ENCODE results near the gene SLC36A4. TPM values are rescaled to one million over a fixed set of nuclear protein-coding genes. Genes with fewer than 3 reads are reported as not detected.
"Not testable (repeated sequence)": the region's sequence is repeated elsewhere in the genome, so short reads cannot be mapped to it uniquely, and the experiment has no call there.

The SLC36A4 gene
- total RNA-seq, 2 donors from 2014 or later, result 10.9 to 17.8 TPM

- no peak overlapping the region for H3K27ac ChIP-seq
- peaks cover 6% of the 10 kb centered on the region for H3K4me1 ChIP-seq
- DNase-seq (no peak), ATAC-seq (no peak)
- no peaks in the 10 kb centered on the region for H3K9me3 ChIP-seq
- WGBS, 2 donors, result 83 to 94% methylated on average over 5 of the region's 5 CpGs
- TF ChIP-seq CTCF (IDR thresholded peaks at IDR 0.05) (no peak), POLR2A (IDR thresholded peaks at IDR 0.05) (no peak)
- no peaks in the 10 kb centered on the region for H3K36me3 ChIP-seq (replicated peaks in 1 of 2; ENCODE audit: insufficient read depth in 1 of 2, low read depth in 2 of 2)
- intact Hi-C loops (cut with DNase I), result no loop called here
- H3K4me3 ChIP-seq, result no peak overlapping the region
- no peaks in the 10 kb centered on the region for H3K27me3 ChIP-seq
Measured at GRCh38 chr11:93192163-93192562, 5.6 kb downstream of the SLC36A4 start.

GRCh38 chr11:93189462-93189861 is 8.3 kb downstream of the SLC36A4 start:
- TF ChIP-seq POLR2A (IDR thresholded peaks at IDR 0.05) (no peak), CTCF (IDR thresholded peaks at IDR 0.05) (no peak)
- H3K36me3 ChIP-seq (replicated peaks in 1 of 2; ENCODE audit: insufficient read depth in 1 of 2, low read depth in 2 of 2), result no peaks in the 10 kb centered on the region
- ATAC-seq, result no peak
- DNase-seq, result no peak
- no peak overlapping the region for H3K27ac ChIP-seq
- no peak overlapping the region for H3K4me3 ChIP-seq
- 93 to 98% methylated on average over 1 of the region's 1 CpG for WGBS, 2 donors
- no peaks in the 10 kb centered on the region for H3K4me1 ChIP-seq
- H3K9me3 ChIP-seq, result peaks cover 0 to 5% (median 0%) of the 10 kb centered on the region in 3 donors
- no peaks in the 10 kb centered on the region for H3K27me3 ChIP-seq
- intact Hi-C loops (cut with DNase I), result no loop called here

- no peak for TF ChIP-seq CTCF (IDR thresholded peaks at IDR 0.05)
- no peak for TF ChIP-seq POLR2A (IDR thresholded peaks at IDR 0.05)
- DNase-seq (no peak), ATAC-seq (no peak)
- Histone ChIP-seq H3K4me1 (no peaks in the 10 kb centered on the region), H3K27ac (no peak overlapping the region), H3K4me3 (no peak overlapping the region), H3K36me3 (replicated peaks in 1 of 2; ENCODE audit: insufficient read depth in 1 of 2, low read depth in 2 of 2) (no peaks in the 10 kb centered on the region), H3K9me3 (peaks cover 0 to 5% (median 0%) of the 10 kb centered on the region in 3 donors), H3K27me3 (no peaks in the 10 kb centered on the region)
- intact Hi-C loops (cut with DNase I), result no loop called here
Measured at GRCh38 chr11:93188726-93189125, 9.1 kb downstream of the SLC36A4 start.

GRCh38 chr11:93187290-93187689 is 10.5 kb downstream of the SLC36A4 start:
- Histone ChIP-seq H3K9me3 (peaks cover 0 to 5% (median 0%) of the 10 kb centered on the region in 3 donors), H3K27me3 (no peaks in the 10 kb centered on the region), H3K27ac (no peak overlapping the region), H3K4me1 (no peaks in the 10 kb centered on the region), H3K4me3 (no peak overlapping the region), H3K36me3 (replicated peaks in 1 of 2; ENCODE audit: insufficient read depth in 1 of 2, low read depth in 2 of 2) (peaks cover 0 to 2% of the 10 kb centered on the region in 2 donors)
- no peak for ATAC-seq
- TF ChIP-seq CTCF (IDR thresholded peaks at IDR 0.05), result no peak
- no peak for TF ChIP-seq POLR2A (IDR thresholded peaks at IDR 0.05)
- intact Hi-C loops (cut with DNase I), result no loop called here
- no peak for DNase-seq

GRCh38 chr11:93177891-93178290 is 19.9 kb downstream of the SLC36A4 start:
- ATAC-seq; intact Hi-C loops (cut with DNase I); H3K4me3 ChIP-seq; H3K27ac ChIP-seq; H3K9me3 ChIP-seq; DNase-seq; H3K4me1 ChIP-seq; H3K36me3 ChIP-seq (replicated peaks in 1 of 2; ENCODE audit: insufficient read depth in 1 of 2, low read depth in 2 of 2); H3K27me3 ChIP-seq: not testable (repeated sequence)
- 94 to 100% methylated on average over 3 to 13 of the region's 13 CpGs for WGBS, 2 donors
